WERI-Rb-1 (cell line): ENCODE results near the gene CCDC150.

Experiments
- DNase-seq: peaks from one replicate; pipeline ENCODE4 v3.0.0-alpha.2; 2020
- H3K27ac ChIP-seq: fragments of 250-450 bp; sonication (Bioruptor Pico); 2 replicates; pipeline ENCODE4 v1.5.1; 2020; ENCODE audit warnings: mild to moderate bottlenecking, moderate library complexity
- H3K27me3 ChIP-seq: fragments of 250-450 bp; sonication (Bioruptor Pico); 2 replicates; pipeline ENCODE4 v1.5.1; 2021; ENCODE audit warnings: mild to moderate bottlenecking, low read depth, moderate library complexity; ENCODE audit not compliant: insufficient read depth, severe bottlenecking
- H3K36me3 ChIP-seq: fragments of 250-450 bp; sonication (Bioruptor Pico); 2 replicates; pipeline ENCODE4 v1.5.1; 2020; ENCODE audit warnings: mild to moderate bottlenecking, moderate library complexity
- H3K4me3 ChIP-seq: 2 replicates; pipeline ENCODE4 v1.5.1; 2011; ENCODE audit warnings: low read depth, mild to moderate bottlenecking, control low read depth, low read length
- H3K9me3 ChIP-seq: fragments of 250-450 bp; sonication (Bioruptor Pico); 2 replicates; pipeline ENCODE4 v1.5.1; 2021; ENCODE audit warnings: mild to moderate bottlenecking, moderate library complexity; ENCODE audit not compliant: severe bottlenecking
- TF ChIP-seq, protein P1 (sequence below): IDR thresholded peaks from 2 replicates; pipeline ENCODE4 v1.5.1; 2011; ENCODE audit warnings: low read depth, mild to moderate bottlenecking, control low read depth, inconsistent platforms, low read length

Gene CCDC150

DNA sequence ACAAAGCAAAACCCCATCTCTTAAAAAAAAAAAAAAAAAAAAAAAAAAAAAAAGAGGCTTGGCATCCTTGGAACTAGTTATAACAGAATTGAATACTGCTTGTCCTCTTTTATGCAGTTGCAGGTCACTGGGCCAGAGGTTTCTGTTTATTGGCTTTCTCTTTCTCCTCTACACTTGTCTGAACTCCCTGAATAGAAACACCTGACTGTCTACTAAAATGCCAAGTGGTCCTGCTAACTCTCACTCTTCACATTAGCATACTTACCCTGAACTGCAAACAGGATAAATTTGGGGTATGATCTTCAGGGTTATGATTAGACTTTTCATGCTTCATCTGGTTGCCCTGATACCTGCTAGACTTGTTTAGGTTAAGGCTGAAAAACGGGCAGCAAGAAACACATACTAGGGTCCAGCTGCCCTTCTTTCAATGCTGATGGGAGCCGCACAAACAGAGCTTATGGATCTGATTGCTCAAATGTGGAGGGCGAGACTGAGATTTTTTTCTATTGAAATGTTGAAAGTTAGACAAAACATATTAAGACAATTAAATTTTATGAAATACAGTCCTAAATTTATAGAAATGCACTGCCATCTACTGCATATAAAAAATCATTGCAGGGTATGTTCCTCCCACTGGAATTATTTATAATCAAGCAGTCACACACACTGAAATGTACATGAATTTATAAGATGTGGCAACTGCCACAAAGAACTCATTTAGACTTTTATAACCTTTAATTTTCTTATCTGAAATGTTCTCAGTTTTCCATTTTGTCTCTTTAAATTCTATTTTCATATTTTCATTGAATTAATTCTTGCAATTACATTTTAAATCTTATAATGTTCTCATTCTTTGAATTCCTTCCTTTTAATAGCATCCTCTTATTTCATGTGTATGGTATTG lies 119.2 kb downstream of the CCDC150 start:
- no peak for DNase-seq
- Histone ChIP-seq H3K4me3 (no peak overlapping the region), H3K36me3 (no peaks in the 10 kb centered on the region), H3K9me3 (no peaks in the 10 kb centered on the region), H3K27ac (no peak overlapping the region), H3K27me3 (no peaks in the 10 kb centered on the region)
- TF ChIP-seq, protein P1, sequence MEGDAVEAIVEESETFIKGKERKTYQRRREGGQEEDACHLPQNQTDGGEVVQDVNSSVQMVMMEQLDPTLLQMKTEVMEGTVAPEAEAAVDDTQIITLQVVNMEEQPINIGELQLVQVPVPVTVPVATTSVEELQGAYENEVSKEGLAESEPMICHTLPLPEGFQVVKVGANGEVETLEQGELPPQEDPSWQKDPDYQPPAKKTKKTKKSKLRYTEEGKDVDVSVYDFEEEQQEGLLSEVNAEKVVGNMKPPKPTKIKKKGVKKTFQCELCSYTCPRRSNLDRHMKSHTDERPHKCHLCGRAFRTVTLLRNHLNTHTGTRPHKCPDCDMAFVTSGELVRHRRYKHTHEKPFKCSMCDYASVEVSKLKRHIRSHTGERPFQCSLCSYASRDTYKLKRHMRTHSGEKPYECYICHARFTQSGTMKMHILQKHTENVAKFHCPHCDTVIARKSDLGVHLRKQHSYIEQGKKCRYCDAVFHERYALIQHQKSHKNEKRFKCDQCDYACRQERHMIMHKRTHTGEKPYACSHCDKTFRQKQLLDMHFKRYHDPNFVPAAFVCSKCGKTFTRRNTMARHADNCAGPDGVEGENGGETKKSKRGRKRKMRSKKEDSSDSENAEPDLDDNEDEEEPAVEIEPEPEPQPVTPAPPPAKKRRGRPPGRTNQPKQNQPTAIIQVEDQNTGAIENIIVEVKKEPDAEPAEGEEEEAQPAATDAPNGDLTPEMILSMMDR: no peak

DNA sequence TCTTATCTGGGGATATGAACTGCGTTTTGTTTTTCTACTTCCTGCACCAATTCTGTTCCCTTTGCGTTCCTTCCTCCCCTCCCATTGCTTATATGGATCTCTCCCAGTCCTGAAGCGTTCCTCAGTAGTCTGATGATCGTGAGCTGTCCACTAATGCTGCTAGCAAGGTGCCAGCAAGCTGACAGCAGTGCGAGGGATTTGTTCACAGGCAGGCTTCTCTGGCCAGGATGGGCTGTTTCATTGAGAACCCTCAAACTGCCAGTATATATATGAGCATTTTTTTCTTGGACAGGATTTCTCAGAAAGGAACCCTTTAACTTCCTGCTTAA lies 119.8 kb downstream of the CCDC150 start:
- Histone ChIP-seq H3K9me3 (no peaks in the 10 kb centered on the region), H3K4me3 (no peak overlapping the region), H3K27me3 (no peaks in the 10 kb centered on the region), H3K27ac (no peak overlapping the region), H3K36me3 (peaks cover 4% of the 10 kb centered on the region; the same call in 1 of the 2 replicates)
- TF ChIP-seq, protein P1: no peak
- DNase-seq: no peak

DNA sequence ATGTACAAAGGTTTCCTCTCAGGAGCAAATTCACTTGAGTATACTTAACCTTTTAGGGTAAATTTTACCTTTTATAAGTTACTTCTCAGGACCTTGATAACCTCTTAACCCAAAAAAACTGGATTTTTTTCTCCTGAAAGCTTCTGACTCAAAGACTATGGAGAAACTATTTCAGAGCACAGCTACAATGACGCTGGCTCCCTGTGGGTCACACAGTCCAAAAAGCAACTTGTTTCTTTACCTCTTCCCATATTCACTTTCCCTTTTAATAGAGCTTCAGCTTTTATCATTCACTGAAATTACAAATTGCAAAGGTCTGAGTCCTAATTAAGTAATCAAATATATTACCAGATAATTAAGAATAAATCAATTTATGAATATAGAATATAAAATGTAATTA lies 127.6 kb downstream of the CCDC150 start:
- DNase-seq: no peak
- no peaks in the 10 kb centered on the region for H3K27me3 ChIP-seq
- no peak overlapping the region for H3K27ac ChIP-seq
- H3K4me3 ChIP-seq: no peak overlapping the region
- H3K9me3 ChIP-seq: no peaks in the 10 kb centered on the region
- peaks cover 12% of the 10 kb centered on the region for H3K36me3 ChIP-seq
- TF ChIP-seq, protein P1: no peak
